Common myeloid progenitor, CD34-positive (primary cell): ENCODE data around the gene ATOH8.

Experiments
- CTCF ChIA-PET: fragments of 350-600 bp; sonication (Branson Sonifier 250); formaldehyde crosslinking; loops from one replicate; lab custom pipeline; 2021; ENCODE audit warnings: antibody characterized with exemption; lab: Charles Lee
- POLR2A ChIA-PET: fragments of 350-600 bp; sonication (Branson Sonifier 250); formaldehyde crosslinking; loops from one replicate; lab custom pipeline; 2021; ENCODE audit warnings: antibody characterized with exemption; lab: Charles Lee
- DNase-seq, 3 donors: peaks; one replicate each; pipeline versions ENCODE4 v3.0.0 to v3.0.0-alpha.2; 2013
- H3K27ac ChIP-seq, 2 experiments: 1 replicate in 1 of 2; 2 replicates in 1 of 2; pipeline ENCODE4 v1.7.0; 2013; ENCODE audit warnings: inconsistent platforms in 2 of 2, low read length in 2 of 2, mild to moderate bottlenecking in 2 of 2, low read depth in 1 of 2, moderate library complexity in 1 of 2; ENCODE audit not compliant: severe bottlenecking in 2 of 2, insufficient read depth in 1 of 2, poor library complexity in 1 of 2
- H3K27me3 ChIP-seq, 5 experiments: replicated peaks in 2 of 5; 1 replicate in 3 of 5; 2 replicates in 2 of 5; pipeline versions ENCODE4 v1.6.1 to v1.7.0; 2013; ENCODE audit warnings: low read length in 4 of 5, mild to moderate bottlenecking in 2 of 5, moderate library complexity in 2 of 5, inconsistent platforms in 1 of 5; ENCODE audit not compliant: insufficient read depth in 5 of 5, control insufficient read depth in 4 of 5
- H3K36me3 ChIP-seq, 4 experiments: 1 replicate in 2 of 4; 2 replicates in 2 of 4; pipeline versions ENCODE4 v1.6.1 to v1.7.0; 2013; ENCODE audit warnings: low read length in 3 of 4, control low read depth in 1 of 4, mild to moderate bottlenecking in 1 of 4; ENCODE audit not compliant: control insufficient read depth in 4 of 4, insufficient read depth in 4 of 4
- H3K4me1 ChIP-seq, 4 experiments: 1 replicate in 3 of 4; 2 replicates in 1 of 4; pipeline versions ENCODE4 v1.6.1 to v1.7.1; 2013; ENCODE audit warnings: low read length in 3 of 4, mild to moderate bottlenecking in 3 of 4, control low read depth in 1 of 4, inconsistent platforms in 1 of 4, moderate library complexity in 1 of 4; ENCODE audit not compliant: control insufficient read depth in 4 of 4, insufficient read depth in 4 of 4; ENCODE audit errors: control extremely low read depth in 1 of 4
- H3K4me3 ChIP-seq, 7 experiments: 1 replicate in 4 of 7; 2 replicates in 3 of 7; pipeline versions ENCODE4 v1.5.1 to v1.7.0; 2013; ENCODE audit warnings: mild to moderate bottlenecking in 7 of 7, low read length in 6 of 7, moderate library complexity in 6 of 7, inconsistent platforms in 2 of 7, low read depth in 2 of 7, control low read depth in 1 of 7; ENCODE audit not compliant: insufficient read depth in 4 of 7, control insufficient read depth in 1 of 7; ENCODE audit errors: extremely low read depth in 1 of 7
- H3K9me3 ChIP-seq, 5 experiments: 1 replicate in 4 of 5; 2 replicates in 1 of 5; pipeline versions ENCODE4 v1.6.1 to v1.7.1; 2013; ENCODE audit warnings: low read length in 4 of 5, mild to moderate bottlenecking in 2 of 5, inconsistent platforms in 1 of 5, low read depth in 1 of 5, moderate library complexity in 1 of 5; ENCODE audit not compliant: control insufficient read depth in 4 of 5, insufficient read depth in 2 of 5; ENCODE audit errors: control extremely low read depth in 1 of 5
- WGBS: methylation state at CpG from one replicate; pipeline ENCODE4 v1.1.5; 2013; ENCODE audit not compliant: insufficient coverage; 5-methylcytosine and 5-hydroxymethylcytosine counted together

Gene ATOH8

DNA sequence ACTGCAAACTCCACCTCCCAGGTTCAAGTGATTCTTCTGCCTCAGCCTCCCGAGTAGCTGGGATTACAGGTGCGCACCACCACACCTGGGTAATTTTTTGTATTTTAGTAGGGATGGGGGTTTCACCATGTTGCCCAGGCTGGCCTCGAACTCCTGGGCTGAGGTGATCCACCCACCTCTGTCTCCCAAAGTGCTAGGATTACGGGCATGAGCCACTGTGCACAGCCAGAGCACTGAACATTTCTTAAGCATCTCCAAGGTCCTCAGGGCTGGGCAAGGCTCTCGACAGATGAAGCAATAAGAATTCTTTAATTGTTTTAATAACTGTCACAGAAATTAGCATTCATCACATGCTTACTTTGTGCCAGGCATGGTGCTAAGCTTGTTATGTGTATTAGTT, 4.1 kb downstream of the ATOH8 start:
- ChIA-PET CTCF (interaction anchor here (1.0 to 10.1 kb wide), 5 partner anchors 7 to 56 kb away, joined by 3 to 86 read pairs (median 5); no protein-coding TSS in a partner anchor), POLR2A (no interaction called here)
- Histone ChIP-seq H3K27ac (no peak overlapping the region), H3K36me3 (no peaks in the 10 kb centered on the region), H3K4me1 (peaks cover 0 to 26% (median 24%) of the 10 kb centered on the region in 4 experiments), H3K27me3 (peaks cover 0 to 50% (median 33%) of the 10 kb centered on the region in 5 experiments), H3K9me3 (no peaks in the 10 kb centered on the region), H3K4me3 (no peak overlapping the region)
- no peak for DNase-seq
- WGBS = 94% methylated on average over 3 of the region's 5 CpGs

DNA sequence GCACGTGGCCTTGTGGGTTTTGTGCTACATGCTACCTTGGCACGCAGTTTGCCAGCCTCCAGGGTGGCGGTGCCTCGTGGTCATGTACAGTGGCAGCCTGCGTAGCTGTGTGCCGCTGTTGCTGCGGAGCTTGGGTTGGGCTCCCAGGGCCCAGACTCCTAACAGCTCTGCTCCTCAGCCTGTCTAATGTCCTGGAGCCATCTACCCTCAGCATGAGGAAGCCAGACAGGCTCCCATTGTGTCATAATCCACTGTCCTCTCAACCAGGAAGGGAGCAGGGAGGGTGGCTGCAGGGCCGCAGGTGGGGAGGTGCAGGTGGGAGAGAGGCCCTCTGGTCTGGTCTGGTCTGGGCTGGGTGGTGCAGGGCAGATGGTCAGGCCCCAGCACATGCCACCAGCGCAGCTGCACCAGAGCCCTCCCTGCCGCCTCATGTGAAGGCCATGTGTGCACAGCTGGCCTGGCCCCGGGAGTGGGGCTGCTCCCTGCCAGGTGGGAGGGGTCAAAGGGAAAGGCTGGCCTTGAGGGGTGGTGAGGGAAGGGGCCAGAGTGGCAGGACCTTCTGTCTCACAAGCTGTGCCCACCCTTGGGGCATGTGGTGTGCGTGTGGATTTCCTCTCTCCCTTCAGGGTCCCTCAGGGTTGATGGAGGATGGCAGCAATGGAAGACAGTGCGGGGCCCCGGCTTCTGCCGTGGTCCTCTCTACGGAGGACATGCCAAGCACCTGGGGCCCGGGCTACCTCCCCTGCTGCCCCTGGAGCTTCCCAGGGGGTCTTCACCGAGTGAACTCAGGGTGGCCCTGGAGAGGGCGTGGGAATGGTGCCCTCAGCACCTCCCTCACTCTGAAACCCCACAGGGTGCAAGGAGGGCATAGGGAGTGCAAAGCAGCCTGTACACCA, 4.8 kb downstream of the ATOH8 start:
- ChIA-PET CTCF (interaction anchor here (1.0 to 10.1 kb wide), 6 partner anchors 8 to 49 kb away, joined by 3 to 86 read pairs (median 4); no protein-coding TSS in a partner anchor), POLR2A (no interaction called here)
- Histone ChIP-seq H3K36me3 (no peaks in the 10 kb centered on the region), H3K4me3 (no peak overlapping the region), H3K9me3 (no peaks in the 10 kb centered on the region), H3K27ac (no peak overlapping the region), H3K4me1 (peaks cover 0 to 21% (median 19%) of the 10 kb centered on the region in 4 experiments), H3K27me3 (peaks cover 0 to 43% (median 30%) of the 10 kb centered on the region in 5 experiments)
- DNase-seq = no peak
- WGBS = 96% methylated on average over 14 of the region's 19 CpGs

GRCh38 chr2:85759257-85759613, 5.4 kb downstream of the ATOH8 start:
- ChIA-PET CTCF (interaction anchor here (1.0 to 10.1 kb wide), 5 partner anchors 9 to 45 kb away, joined by 3 to 86 read pairs (median 4); no protein-coding TSS in a partner anchor), POLR2A (no interaction called here)
- Histone ChIP-seq H3K36me3 (no peaks in the 10 kb centered on the region), H3K27ac (no peak overlapping the region), H3K9me3 (no peaks in the 10 kb centered on the region), H3K4me3 (no peak overlapping the region), H3K4me1 (peaks cover 0 to 15% (median 14%) of the 10 kb centered on the region in 4 experiments), H3K27me3 (peaks cover 0 to 41% (median 30%) of the 10 kb centered on the region in 5 experiments)
- DNase-seq = no peak
- WGBS = 97% methylated on average over 4 of the region's 5 CpGs

DNA sequence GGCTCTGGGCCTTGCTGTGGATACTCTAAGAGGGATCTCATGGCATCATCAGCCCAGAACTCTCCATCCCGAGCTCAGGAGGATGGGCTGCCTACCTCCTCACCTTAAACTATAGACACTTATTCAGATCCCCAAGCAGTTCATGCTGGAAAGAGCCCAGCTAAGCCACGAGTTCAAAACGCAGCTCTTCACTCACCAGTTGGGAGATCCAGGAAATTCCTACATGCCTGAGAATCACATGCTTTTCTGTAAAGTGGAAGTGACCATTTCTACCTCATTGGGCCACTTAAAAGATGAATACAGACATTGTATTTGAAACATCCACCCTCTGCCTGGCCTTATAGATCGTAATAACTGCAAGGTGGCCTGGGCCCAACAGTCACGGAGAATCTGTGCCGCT, 6.6 kb downstream of the ATOH8 start:
- Histone ChIP-seq H3K27ac (no peak overlapping the region), H3K4me1 (peaks cover 0 to 9% (median 7%) of the 10 kb centered on the region in 4 experiments), H3K27me3 (peaks cover 0 to 38% (median 29%) of the 10 kb centered on the region in 5 experiments), H3K4me3 (no peak overlapping the region), H3K9me3 (no peaks in the 10 kb centered on the region), H3K36me3 (no peaks in the 10 kb centered on the region)
- no peak for DNase-seq
- ChIA-PET CTCF (interaction anchor here (0.9 to 10.1 kb wide), 12 partner anchors 9 to 81 kb away, joined by 3 to 86 read pairs (median 3); partner anchors contain the start of gene ATOH8), POLR2A (interaction anchor here (1.3 kb wide), 1 partner anchor 11 kb away, joined by 4 read pairs; no protein-coding TSS in a partner anchor)
- 94% methylated on average over 4 of the region's 6 CpGs for WGBS

DNA sequence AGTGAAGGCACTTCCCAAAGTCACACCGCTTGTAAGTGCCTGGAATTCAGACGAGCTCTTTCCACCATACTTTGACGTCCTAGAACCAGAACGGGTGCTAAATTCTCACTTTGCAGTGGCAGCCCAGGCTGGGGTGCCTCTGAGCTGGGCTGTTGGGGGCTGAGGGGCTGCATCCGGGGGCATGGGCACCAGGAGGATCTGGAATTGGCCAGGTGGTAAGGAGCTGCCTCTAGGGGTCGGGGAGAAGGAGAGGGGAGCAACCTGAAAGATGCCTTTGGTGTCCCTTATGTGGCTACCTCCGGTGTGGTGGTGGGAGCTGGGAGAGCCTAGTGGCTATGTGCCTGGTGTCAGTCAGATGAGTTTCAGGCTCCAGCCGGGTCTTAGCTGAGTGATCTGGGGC, 7.1 kb downstream of the ATOH8 start:
- CTCF ChIA-PET = interaction anchor here (0.8 to 10.1 kb wide), 13 partner anchors 9 to 123 kb away, joined by 3 to 86 read pairs (median 3); partner anchors contain the start of gene ATOH8
- Histone ChIP-seq H3K4me1 (peaks cover 0 to 11% (median 10%) of the 10 kb centered on the region in 4 experiments), H3K4me3 (no peak overlapping the region), H3K9me3 (no peaks in the 10 kb centered on the region), H3K27me3 (peaks cover 0 to 38% (median 28%) of the 10 kb centered on the region in 5 experiments), H3K36me3 (no peaks in the 10 kb centered on the region), H3K27ac (no peak overlapping the region)
- POLR2A ChIA-PET = interaction anchor here (1.3 kb wide), 1 partner anchor 11 kb away, joined by 4 read pairs; no protein-coding TSS in a partner anchor
- no peak for DNase-seq
- WGBS = 100% methylated on average over 3 of the region's 8 CpGs

GRCh38 chr2:85761512-85761944, 7.7 kb downstream of the ATOH8 start:
- H3K9me3 ChIP-seq = no peaks in the 10 kb centered on the region
- WGBS = 96% methylated on average over 2 of the region's 3 CpGs
- no peak for DNase-seq
- no peak overlapping the region for H3K27ac ChIP-seq
- H3K4me3 ChIP-seq = no peak overlapping the region
- no peaks in the 10 kb centered on the region for H3K36me3 ChIP-seq
- H3K4me1 ChIP-seq = peaks cover 0 to 18% (median 13%) of the 10 kb centered on the region in 4 experiments
- CTCF ChIA-PET = interaction anchor here (0.8 to 10.1 kb wide), 12 partner anchors 10 to 124 kb away, joined by 3 to 86 read pairs (median 4); partner anchors contain the start of gene ATOH8
- H3K27me3 ChIP-seq = peaks cover 0 to 36% (median 22%) of the 10 kb centered on the region in 5 experiments
- POLR2A ChIA-PET = interaction anchor here (1.3 kb wide), 1 partner anchor 10 kb away, joined by 4 read pairs; no protein-coding TSS in a partner anchor
